Stimulated activated CD4-positive, alpha-beta T cell treated with anti-CD3 and anti-CD28 coated beads, Interleukin-15, amount 100 ng/mL, for 48 hours (primary cell): ENCODE results near the gene LPA.
"Not testable (repeated sequence)": the region's sequence is repeated elsewhere in the genome, so short reads cannot be mapped to it uniquely, and the experiment has no call there.

Experiments
- DNase-seq, 2 donors: peaks; one replicate each; pipeline ENCODE4 v3.0.0-alpha.2; 2020; ENCODE audit warnings: low read depth in 2 of 2

LPA gene

GRCh38 chr6:160667639-160668481, 3.8 kb upstream of the LPA start:
- peak; percentile 7 to 8 for DNase-seq

- DNase-seq, result no peak
Observed at GRCh38 chr6:160662842-160663241, 1.2 kb downstream of the LPA start.

GRCh38 chr6:160662429-160662828, 1.6 kb downstream of the LPA start:
- no peak for DNase-seq

GRCh38 chr6:160661216-160661615, 2.9 kb downstream of the LPA start:
- no peak for DNase-seq

- no peak for DNase-seq
Observed at GRCh38 chr6:160659562-160659961, 4.5 kb downstream of the LPA start.

- no peak for DNase-seq
Observed at GRCh38 chr6:160634706-160635105, 29.4 kb downstream of the LPA start.

- no peak for DNase-seq
Observed at GRCh38 chr6:160595838-160596832, 67.9 kb downstream of the LPA start.

GRCh38 chr6:160595297-160595696, 68.8 kb downstream of the LPA start:
- DNase-seq, result not testable (repeated sequence)

GRCh38 chr6:160586374-160586773, 77.7 kb downstream of the LPA start:
- no peak for DNase-seq

GRCh38 chr6:160583794-160584193, 80.3 kb downstream of the LPA start:
- no peak for DNase-seq

GRCh38 chr6:160581406-160581805, 82.7 kb downstream of the LPA start:
- DNase-seq, result no peak

GRCh38 chr6:160578515-160578914, 85.6 kb downstream of the LPA start:
- DNase-seq, result not testable (repeated sequence)

- no peak for DNase-seq
Observed at GRCh38 chr6:160573943-160574342, 90.1 kb downstream of the LPA start.

GRCh38 chr6:160571201-160571600, 92.9 kb downstream of the LPA start:
- DNase-seq, result not testable (repeated sequence)

- no peak for DNase-seq
Observed at GRCh38 chr6:160544802-160545201, 119.3 kb downstream of the LPA start.

- no peak for DNase-seq
Observed at GRCh38 chr6:160535270-160535669, 128.8 kb downstream of the LPA start.

- DNase-seq, result peak in 1 of 2 donors; percentile 36
Observed at GRCh38 chr6:160534050-160534696, 129.9 kb downstream of the LPA start.

- no peak for DNase-seq
Observed at GRCh38 chr6:160532315-160532714, 131.8 kb downstream of the LPA start.

- DNase-seq, result no peak
Observed at GRCh38 chr6:160531826-160532225, 132.2 kb downstream of the LPA start.

- DNase-seq, result not testable (repeated sequence)
Observed at GRCh38 chr6:160529524-160529923, 134.6 kb downstream of the LPA start.

- peak in 1 of 2 donors; percentile 21 for DNase-seq
Observed at GRCh38 chr6:160523223-160523622, 140.9 kb downstream of the LPA start.
